Ureter (tissue), 1 donor: Measurements from ENCODE around the gene CALML5. TPM values are rescaled to one million over a fixed set of nuclear protein-coding genes. Genes with fewer than 3 reads are reported as not detected.
"Not testable (repeated sequence)": the region's sequence is repeated elsewhere in the genome, so short reads cannot be mapped to it uniquely, and the experiment has no call there.

ENCODE experiments used
- DNase-seq: peaks from one replicate; pipeline ENCODE4 v3.0.0-alpha.2; 2020; ENCODE audit warnings: low spot score
- total RNA-seq: library from RNA; stranded (reverse); gene quantifications from one replicate; pipeline ENCODE4 v1.2.4, GENCODE V29; 2023
- donor health status: DM: yes; HTN: yes; CAD: no.

CALML5 gene
- total RNA-seq, 1 donor from 2014 or later = not detected

GRCh38 chr10:5482016-5482415 is 17.4 kb downstream of the CALML5 start:
- no peak for DNase-seq

DNA sequence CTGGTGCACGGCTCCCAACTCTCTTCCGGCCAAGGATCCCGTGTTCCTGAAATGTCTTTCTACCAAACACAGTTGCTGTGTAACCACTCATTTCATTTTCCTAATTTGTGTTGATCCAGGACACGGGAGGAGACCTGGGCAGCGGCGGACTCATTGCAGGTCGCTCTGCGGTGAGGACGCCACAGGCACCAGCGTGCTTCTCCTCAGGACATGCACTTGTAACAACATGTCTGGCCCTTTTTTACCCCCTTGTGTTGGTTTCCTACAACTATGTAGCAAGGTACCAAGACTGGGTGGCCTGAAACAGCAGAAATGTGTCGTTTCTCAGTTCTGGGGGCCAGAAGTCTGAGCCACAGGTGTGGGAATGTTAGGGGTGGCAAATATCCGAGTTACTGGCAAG is 18.2 kb downstream of the CALML5 start:
- DNase-seq = no peak

GRCh38 chr10:5480162-5480941 is 19.0 kb downstream of the CALML5 start:
- no peak for DNase-seq

- DNase-seq = peak; percentile 31
Measured at GRCh38 chr10:5479481-5480161, 19.7 kb downstream of the CALML5 start.

- DNase-seq = peak; percentile 39
Measured at GRCh38 chr10:5478694-5479305, 20.6 kb downstream of the CALML5 start.

DNA sequence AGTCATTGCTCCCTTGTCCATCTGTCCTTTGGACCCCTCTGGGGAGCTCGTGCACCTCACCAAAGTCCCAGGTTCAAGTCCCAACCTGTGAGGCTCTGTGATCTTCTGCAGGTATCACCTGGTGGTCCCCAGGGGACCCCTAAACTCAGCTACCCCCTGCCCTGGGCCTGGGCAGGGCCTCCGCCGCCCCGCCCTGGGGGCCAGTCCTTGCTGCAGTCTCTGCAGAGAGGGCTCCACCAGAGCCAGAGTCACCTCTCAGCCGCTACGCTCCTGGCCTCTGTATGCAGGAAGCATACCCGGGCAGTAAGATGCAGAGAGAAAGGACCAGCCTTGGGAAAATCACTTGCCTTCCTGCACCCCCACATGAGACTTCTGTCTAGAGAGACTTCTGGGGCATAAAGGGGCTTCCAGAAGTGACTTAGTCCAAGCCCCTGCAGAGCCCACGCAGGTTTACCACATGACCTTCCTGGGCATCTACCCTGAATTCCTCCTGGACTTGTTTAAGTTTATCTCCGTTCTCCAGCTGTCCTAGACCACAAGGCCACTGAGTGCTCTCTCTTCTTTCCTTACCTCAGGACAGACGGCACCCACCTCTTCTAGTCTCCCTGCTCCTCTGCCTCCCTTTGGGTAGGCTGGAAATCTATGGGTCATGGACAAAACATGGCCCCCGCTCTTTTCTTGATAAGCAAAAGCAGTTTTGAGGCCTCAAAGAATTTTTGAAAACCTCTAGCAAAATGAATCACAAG is 21.2 kb downstream of the CALML5 start:
- no peak for DNase-seq

GRCh38 chr10:5476918-5477525 is 22.3 kb downstream of the CALML5 start:
- no peak for DNase-seq

- not testable (repeated sequence) for DNase-seq
Measured at GRCh38 chr10:5475974-5476807, 23.2 kb downstream of the CALML5 start.

GRCh38 chr10:5475088-5475487 is 24.3 kb downstream of the CALML5 start:
- DNase-seq = not testable (repeated sequence)

DNA sequence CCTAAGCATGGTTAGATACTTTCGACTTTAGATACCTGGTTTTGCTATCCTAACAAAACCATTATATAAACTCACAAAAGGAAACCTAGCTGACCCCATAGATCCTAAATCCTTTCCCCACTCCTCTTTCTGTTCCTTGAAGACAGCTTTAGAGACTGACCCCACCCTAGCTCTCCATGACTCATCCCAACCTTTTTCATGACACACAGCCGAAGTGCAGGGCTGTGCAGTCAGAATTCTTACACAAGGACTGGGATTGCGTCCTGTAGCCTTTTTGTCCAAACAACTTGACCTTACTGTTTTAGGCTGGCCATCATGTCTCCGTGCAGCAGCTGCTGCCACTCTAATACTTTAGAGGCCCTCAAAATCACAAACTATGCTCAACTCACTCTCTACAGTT is 24.7 kb downstream of the CALML5 start:
- DNase-seq = not testable (repeated sequence)

- no peak for DNase-seq
Measured at GRCh38 chr10:5470062-5470751, 29.2 kb downstream of the CALML5 start.

GRCh38 chr10:5469353-5470061 is 29.9 kb downstream of the CALML5 start:
- no peak for DNase-seq

DNA sequence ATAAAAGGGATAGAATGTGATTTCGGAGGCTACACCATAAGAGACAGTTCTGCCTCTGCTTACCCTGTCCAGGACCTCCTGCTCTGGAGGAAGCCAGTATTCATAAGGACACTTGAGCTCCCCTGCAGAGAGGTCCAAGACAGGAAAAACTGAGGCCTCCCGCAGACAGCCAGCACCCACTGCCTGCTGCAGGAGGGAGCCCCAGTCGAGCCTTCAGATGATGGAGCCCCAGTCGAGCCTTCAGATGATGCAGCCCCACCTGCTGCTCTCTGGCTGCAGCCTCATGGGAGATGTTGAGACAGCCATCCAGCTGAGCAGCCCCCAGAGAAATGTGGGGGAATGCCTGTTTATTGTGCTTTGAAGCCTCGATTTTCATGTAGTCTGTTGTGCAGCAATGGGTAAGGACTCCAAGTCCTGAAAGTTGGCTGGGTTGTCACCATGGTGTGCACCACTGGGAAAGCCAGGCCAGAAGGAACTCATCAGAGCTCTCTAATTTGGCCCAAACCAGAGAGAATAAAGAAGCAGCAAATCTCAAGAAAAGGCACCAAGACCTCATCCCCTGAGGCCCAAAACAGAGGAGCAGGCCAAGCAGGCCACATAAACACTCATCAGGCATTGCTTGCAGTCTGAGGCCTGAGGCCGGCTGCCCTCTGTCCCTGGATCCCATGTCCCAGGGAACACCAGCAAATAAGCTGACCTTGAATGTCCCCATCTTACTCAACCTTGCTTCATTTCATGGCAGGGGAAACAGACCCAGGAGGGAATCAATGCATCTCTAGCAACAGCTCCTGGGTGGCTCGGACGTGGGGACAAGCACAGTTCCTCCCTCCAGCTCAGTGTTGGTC is 30.9 kb downstream of the CALML5 start:
- no peak for DNase-seq

GRCh38 chr10:5467634-5468255 is 31.6 kb downstream of the CALML5 start:
- no peak for DNase-seq

- no peak for DNase-seq
Measured at GRCh38 chr10:5467207-5467535, 32.2 kb downstream of the CALML5 start.

DNA sequence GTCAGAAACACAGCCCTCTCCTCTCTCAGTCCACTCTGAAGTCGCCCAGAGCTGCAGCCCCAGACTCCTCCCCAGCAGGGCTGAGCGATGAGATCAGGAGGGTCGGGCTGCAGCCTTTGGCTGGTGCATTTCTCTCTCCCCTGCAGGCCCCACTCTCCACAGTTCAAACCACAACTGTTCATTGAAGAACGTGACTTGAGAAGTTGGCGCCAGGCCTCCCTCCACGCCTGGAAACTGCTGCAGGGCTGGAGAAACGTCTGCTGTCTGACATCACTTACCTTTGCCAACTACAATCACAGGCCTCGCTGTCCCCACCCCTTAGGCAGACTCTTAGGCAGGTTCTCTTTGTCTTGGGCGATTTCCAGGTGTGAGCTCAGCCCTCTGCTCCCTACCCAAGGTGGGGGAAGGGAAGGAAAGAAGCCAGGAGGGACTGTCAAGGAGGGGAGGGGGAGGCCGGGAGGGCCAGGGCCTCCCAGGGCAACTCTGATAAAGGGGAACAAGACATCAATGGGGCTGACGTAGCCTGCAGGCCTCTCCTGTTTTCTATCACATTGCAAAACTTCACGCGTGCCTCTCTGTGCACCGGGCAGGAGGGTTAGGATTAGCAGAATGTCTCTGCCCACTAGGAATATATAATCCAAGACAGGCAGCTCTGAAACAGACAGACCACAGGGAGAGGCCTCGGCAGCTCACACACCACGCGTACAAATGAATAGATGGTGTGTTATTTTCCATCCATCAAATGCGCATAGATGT is 32.7 kb downstream of the CALML5 start:
- peak; percentile 81 for DNase-seq

GRCh38 chr10:5465976-5466450 is 33.4 kb downstream of the CALML5 start:
- no peak for DNase-seq
